H1 (cell line): ENCODE measurements around the gene MYO1D. TPM values are rescaled to one million over a fixed set of nuclear protein-coding genes. Genes with fewer than 3 reads are reported as not detected.

ENCODE experiments used
- RAD21 ChIP-seq, 2 experiments: IDR thresholded peaks in 1 of 2; conservative IDR thresholded peaks in 1 of 2; 2 replicates each; pipeline ENCODE4 v1.6.1; 2011; ENCODE audit warnings: low read depth in 2 of 2, low read length in 2 of 2, improper control_type of control experiment in 1 of 2, inconsistent platforms in 1 of 2, mild to moderate bottlenecking in 1 of 2, moderate library complexity in 1 of 2
- polyA plus RNA-seq, 7 experiments: library from polyadenylated mRNA; depleted of rRNA in 3 of 7; stranded (reverse) in 5 of 7; unstranded in 2 of 7; fragments of >200 nt in 5 of 7; fragments of 200-250 nt in 2 of 7; gene quantifications; 1 replicate in 5 of 7; 2 replicates in 1 of 7; 4 replicates in 1 of 7; pipeline versions ENCODE4 v1.2.1 to v1.2.3, GENCODE V29; 2011 to 2013; ENCODE audit warnings: missing spikeins in 2 of 7, mixed read lengths in 2 of 7
- total RNA-seq: library from RNA; stranded (reverse); fragmentation: NEBNext Ultra II Directional; extraction: Animal tissue kit (Norgen Biotek cat#: 25700); gene quantifications from 2 replicates; pipeline ENCODE4 v1.2.1, GENCODE V29; 2021
- TF ChIP-seq, protein P1 (sequence below): fragments of 300-600 bp; sonication (generic); IDR thresholded peaks from 2 replicates; pipeline ENCODE4 v1.7.1; 2012; ENCODE audit warnings: low read length, moderate library complexity, mild to moderate bottlenecking, inconsistent platforms; ENCODE audit not compliant: insufficient replicate concordance

Gene MYO1D
- total and polyA plus RNA-seq, 2 of the 8 experiments (the other 6 are each of a cell fraction or from before 2014, with no cell fraction given), result 6.5 to 25.4 TPM

DNA sequence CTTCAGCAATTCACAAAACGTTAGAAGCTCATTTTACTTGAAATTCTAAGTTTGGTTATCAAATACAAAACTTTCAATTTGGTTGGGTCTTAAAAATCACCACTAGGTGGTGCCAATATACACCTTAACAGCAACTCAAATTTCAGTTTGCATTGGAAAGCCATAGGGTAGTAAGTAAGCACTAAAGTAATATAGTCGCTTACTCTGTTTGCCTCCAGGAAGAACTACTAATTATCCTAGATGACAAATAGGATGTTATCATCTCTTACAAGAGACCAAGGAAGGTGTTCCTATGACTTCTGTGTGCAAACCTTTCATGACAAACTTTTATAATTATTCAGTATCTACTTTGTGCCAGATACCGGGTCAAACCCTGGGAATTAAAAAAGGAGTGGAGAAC is 93.3 kb downstream of the MYO1D start (continued):
- TF ChIP-seq, protein P1, sequence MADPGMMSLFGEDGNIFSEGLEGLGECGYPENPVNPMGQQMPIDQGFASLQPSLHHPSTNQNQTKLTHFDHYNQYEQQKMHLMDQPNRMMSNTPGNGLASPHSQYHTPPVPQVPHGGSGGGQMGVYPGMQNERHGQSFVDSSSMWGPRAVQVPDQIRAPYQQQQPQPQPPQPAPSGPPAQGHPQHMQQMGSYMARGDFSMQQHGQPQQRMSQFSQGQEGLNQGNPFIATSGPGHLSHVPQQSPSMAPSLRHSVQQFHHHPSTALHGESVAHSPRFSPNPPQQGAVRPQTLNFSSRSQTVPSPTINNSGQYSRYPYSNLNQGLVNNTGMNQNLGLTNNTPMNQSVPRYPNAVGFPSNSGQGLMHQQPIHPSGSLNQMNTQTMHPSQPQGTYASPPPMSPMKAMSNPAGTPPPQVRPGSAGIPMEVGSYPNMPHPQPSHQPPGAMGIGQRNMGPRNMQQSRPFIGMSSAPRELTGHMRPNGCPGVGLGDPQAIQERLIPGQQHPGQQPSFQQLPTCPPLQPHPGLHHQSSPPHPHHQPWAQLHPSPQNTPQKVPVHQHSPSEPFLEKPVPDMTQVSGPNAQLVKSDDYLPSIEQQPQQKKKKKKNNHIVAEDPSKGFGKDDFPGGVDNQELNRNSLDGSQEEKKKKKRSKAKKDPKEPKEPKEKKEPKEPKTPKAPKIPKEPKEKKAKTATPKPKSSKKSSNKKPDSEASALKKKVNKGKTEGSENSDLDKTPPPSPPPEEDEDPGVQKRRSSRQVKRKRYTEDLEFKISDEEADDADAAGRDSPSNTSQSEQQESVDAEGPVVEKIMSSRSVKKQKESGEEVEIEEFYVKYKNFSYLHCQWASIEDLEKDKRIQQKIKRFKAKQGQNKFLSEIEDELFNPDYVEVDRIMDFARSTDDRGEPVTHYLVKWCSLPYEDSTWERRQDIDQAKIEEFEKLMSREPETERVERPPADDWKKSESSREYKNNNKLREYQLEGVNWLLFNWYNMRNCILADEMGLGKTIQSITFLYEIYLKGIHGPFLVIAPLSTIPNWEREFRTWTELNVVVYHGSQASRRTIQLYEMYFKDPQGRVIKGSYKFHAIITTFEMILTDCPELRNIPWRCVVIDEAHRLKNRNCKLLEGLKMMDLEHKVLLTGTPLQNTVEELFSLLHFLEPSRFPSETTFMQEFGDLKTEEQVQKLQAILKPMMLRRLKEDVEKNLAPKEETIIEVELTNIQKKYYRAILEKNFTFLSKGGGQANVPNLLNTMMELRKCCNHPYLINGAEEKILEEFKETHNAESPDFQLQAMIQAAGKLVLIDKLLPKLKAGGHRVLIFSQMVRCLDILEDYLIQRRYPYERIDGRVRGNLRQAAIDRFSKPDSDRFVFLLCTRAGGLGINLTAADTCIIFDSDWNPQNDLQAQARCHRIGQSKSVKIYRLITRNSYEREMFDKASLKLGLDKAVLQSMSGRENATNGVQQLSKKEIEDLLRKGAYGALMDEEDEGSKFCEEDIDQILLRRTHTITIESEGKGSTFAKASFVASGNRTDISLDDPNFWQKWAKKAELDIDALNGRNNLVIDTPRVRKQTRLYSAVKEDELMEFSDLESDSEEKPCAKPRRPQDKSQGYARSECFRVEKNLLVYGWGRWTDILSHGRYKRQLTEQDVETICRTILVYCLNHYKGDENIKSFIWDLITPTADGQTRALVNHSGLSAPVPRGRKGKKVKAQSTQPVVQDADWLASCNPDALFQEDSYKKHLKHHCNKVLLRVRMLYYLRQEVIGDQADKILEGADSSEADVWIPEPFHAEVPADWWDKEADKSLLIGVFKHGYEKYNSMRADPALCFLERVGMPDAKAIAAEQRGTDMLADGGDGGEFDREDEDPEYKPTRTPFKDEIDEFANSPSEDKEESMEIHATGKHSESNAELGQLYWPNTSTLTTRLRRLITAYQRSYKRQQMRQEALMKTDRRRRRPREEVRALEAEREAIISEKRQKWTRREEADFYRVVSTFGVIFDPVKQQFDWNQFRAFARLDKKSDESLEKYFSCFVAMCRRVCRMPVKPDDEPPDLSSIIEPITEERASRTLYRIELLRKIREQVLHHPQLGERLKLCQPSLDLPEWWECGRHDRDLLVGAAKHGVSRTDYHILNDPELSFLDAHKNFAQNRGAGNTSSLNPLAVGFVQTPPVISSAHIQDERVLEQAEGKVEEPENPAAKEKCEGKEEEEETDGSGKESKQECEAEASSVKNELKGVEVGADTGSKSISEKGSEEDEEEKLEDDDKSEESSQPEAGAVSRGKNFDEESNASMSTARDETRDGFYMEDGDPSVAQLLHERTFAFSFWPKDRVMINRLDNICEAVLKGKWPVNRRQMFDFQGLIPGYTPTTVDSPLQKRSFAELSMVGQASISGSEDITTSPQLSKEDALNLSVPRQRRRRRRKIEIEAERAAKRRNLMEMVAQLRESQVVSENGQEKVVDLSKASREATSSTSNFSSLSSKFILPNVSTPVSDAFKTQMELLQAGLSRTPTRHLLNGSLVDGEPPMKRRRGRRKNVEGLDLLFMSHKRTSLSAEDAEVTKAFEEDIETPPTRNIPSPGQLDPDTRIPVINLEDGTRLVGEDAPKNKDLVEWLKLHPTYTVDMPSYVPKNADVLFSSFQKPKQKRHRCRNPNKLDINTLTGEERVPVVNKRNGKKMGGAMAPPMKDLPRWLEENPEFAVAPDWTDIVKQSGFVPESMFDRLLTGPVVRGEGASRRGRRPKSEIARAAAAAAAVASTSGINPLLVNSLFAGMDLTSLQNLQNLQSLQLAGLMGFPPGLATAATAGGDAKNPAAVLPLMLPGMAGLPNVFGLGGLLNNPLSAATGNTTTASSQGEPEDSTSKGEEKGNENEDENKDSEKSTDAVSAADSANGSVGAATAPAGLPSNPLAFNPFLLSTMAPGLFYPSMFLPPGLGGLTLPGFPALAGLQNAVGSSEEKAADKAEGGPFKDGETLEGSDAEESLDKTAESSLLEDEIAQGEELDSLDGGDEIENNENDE, result no peak
- TF ChIP-seq RAD21 (IDR thresholded peaks at IDR 0.05 in 1 of 2, conservative IDR thresholded peaks at IDR 0.05 in 1 of 2; ENCODE audit: low read depth in 2 of 2, low read length in 2 of 2), result peak; percentile 82 to 85
- TF ChIP-seq, all 59 proteins: peak for 2
